Activated CD8-positive, alpha-beta memory T cell treated with anti-CD3 and anti-CD28 coated beads, Interleukin-2, amount 10 ng/mL, durations not matched to agents 7 days and 5 days (primary cell): Measurements from ENCODE around the gene CSF1R. TPM values are rescaled to one million over a fixed set of nuclear protein-coding genes. Genes with fewer than 3 reads are reported as not detected.
A peak's percentile ranks its signal among the peaks of the same experiment; 100 is the strongest.

ENCODE experiments used
- ATAC-seq: fragments of 150-1000 bp; cut with Tn5 transposase; one replicate; pipeline ENCODE4 v1.10.0; 2021; ENCODE audit warnings: moderate library complexity
- CTCF ChIA-PET: fragments of 350-600 bp; sonication (Branson Sonifier 250); formaldehyde crosslinking; loops from one replicate; lab custom pipeline; 2021; ENCODE audit warnings: antibody characterized with exemption; lab: Charles Lee
- DNase-seq: peaks from one replicate; pipeline ENCODE4 v3.0.0-alpha.2; 2020
- H3K27ac Mint-ChIP-seq: one replicate; pipeline ENCODE4 v1.8.0; 2021; ENCODE audit warnings: mild to moderate bottlenecking, mixed read lengths
- H3K27me3 Mint-ChIP-seq: one replicate; pipeline ENCODE4 v1.8.0; 2021; ENCODE audit warnings: mixed read lengths
- H3K36me3 Mint-ChIP-seq: one replicate; pipeline ENCODE4 v1.8.0; 2021; ENCODE audit warnings: mild to moderate bottlenecking, mixed read lengths
- H3K4me1 Mint-ChIP-seq: one replicate; pipeline ENCODE4 v1.8.0; 2021; ENCODE audit warnings: mixed read lengths
- H3K4me3 Mint-ChIP-seq: one replicate; pipeline ENCODE4 v1.8.0; 2021; ENCODE audit warnings: mild to moderate bottlenecking, moderate library complexity, mixed read lengths
- H3K9me3 Mint-ChIP-seq: one replicate; pipeline ENCODE4 v1.8.0; 2022; ENCODE audit warnings: low read depth, mixed read lengths
- total RNA-seq, 2 experiments: library from RNA; stranded (reverse); gene quantifications; one replicate each; pipeline ENCODE4 v1.2.3, GENCODE V29; 2021

CSF1R gene
- total RNA-seq = under 1 TPM in 1 of 2 experiments, not detected in 1; 0.26 TPM

DNA sequence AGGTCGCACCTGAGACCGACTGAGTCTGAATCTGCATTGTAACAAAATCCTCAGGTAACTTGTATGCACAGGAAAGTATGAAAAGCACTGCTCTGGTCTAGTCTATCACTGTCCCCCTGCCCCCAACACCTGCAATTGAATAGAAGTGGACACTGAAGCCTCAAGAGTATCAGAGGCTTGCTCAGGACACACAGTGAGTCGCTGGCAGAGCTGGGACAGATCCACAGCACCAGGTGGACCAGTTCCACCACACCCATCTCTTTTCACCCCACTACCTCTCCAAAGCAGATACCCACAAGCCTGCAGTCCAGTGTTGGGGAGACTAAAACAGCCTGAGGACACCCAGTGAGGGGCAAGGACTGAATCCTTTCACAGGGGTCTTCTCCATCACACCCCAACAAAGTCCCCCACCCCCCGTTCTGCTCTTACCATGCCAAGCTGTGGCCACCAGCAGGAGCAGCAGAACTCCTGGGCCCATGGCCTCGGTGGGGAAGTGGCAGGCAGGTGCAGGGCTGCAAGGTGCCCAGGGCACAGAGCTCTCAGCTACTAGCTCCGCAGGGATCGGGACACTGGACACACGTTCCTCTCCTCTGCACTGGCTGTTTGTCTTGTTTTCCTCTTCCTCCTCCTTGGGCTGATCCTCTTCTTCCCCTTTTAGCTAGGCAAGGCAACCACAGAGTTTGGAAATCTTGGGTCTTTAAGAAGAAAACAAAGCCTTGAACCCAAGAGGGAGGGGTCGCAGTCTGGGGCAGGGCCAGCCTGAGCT, at the start of gene CSF1R:
TSS of gene CSF1R (minus strand) at position 605 of the 766 bp plus-strand sequence. CDS start at position 478, 127 bp downstream.
- Mint-ChIP-seq H3K36me3 (no peaks in the 10 kb centered on the region), H3K27me3 (peaks cover 73% of the 10 kb centered on the region), H3K4me3 (no peak within 1 kb of the TSS), H3K27ac (no peak within 1 kb of the TSS), H3K4me1 (peaks cover 9% of the 10 kb centered on the region), H3K9me3 (no peaks in the 10 kb centered on the region)
- DNase-seq (no peak), ATAC-seq (no peak)
- CTCF ChIA-PET = no interaction called here

- no peak for ATAC-seq
- no peaks in the 10 kb centered on the region for H3K27me3 Mint-ChIP-seq
- no peak for DNase-seq
- no peaks in the 10 kb centered on the region for H3K9me3 Mint-ChIP-seq
- H3K4me1 Mint-ChIP-seq = peaks cover 6% of the 10 kb centered on the region
- CTCF ChIA-PET = interaction anchor here (0.5 to 11.3 kb wide), 7 partner anchors 11 to 261 kb away, joined by 3 to 85 read pairs (median 4); no protein-coding TSS in a partner anchor
- H3K4me3 Mint-ChIP-seq = no peak overlapping the region
- peaks cover 3% of the 10 kb centered on the region for H3K36me3 Mint-ChIP-seq
- no peak overlapping the region for H3K27ac Mint-ChIP-seq
These were observed 49.4 kb upstream of the CSF1R start for GRCh38 chr5:150135557-150136304.

GRCh38 chr5:150134198-150134588, 47.8 kb upstream of the CSF1R start:
- ATAC-seq = no peak
- no peak overlapping the region for H3K4me3 Mint-ChIP-seq

GRCh38 chr5:150133581-150134197, 47.3 kb upstream of the CSF1R start:
- no peak for DNase-seq
- Mint-ChIP-seq H3K27me3 (no peaks in the 10 kb centered on the region), H3K27ac (no peak overlapping the region), H3K4me1 (peaks cover 9% of the 10 kb centered on the region), H3K36me3 (peaks cover 9% of the 10 kb centered on the region), H3K4me3 (no peak overlapping the region), H3K9me3 (no peaks in the 10 kb centered on the region)
- CTCF ChIA-PET = interaction anchor here (0.8 to 11.3 kb wide), 5 partner anchors 8 to 89 kb away, joined by 3 to 85 read pairs (median 5); partner anchors contain the start of gene PDGFRB
- ATAC-seq = no peak

More at GRCh38 chr5:150134198-150134588, 47.8 kb upstream of the CSF1R start:
- Mint-ChIP-seq H3K36me3 (peaks cover 8% of the 10 kb centered on the region), H3K27me3 (no peaks in the 10 kb centered on the region), H3K4me1 (peaks cover 9% of the 10 kb centered on the region), H3K9me3 (no peaks in the 10 kb centered on the region), H3K27ac (no peak overlapping the region)
- CTCF ChIA-PET = interaction anchor here (0.8 to 11.3 kb wide), 6 partner anchors 9 to 216 kb away, joined by 3 to 85 read pairs (median 4); partner anchors contain the start of gene PDGFRB
- no peak for DNase-seq

DNA sequence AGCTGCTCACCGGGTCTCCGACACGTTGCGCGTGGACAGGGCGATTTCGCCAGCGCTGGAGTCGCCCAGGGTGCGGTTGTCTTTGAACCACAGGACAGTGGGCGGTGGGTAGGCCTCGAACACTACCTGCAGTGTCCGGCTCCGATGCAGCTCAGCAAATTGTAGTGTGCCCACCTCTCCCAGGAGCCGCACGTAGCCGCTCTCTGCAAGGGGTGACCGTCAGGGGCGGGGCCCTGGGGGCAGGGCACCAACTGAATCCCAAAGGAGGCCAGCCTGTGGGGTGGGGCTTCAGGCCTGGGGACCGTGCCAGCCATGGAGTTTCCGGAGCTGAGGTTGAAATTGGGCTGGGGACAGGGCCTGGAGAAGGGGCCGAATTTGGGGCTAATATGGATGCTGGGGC, 46.4 kb upstream of the CSF1R start:
- H3K36me3 Mint-ChIP-seq = peaks cover 11% of the 10 kb centered on the region
- no peaks in the 10 kb centered on the region for H3K27me3 Mint-ChIP-seq
- H3K4me3 Mint-ChIP-seq = no peak overlapping the region
- H3K27ac Mint-ChIP-seq = no peak overlapping the region
- no peak for ATAC-seq
- peaks cover 9% of the 10 kb centered on the region for H3K4me1 Mint-ChIP-seq
- H3K9me3 Mint-ChIP-seq = no peaks in the 10 kb centered on the region
- no peak for DNase-seq
- CTCF ChIA-PET = interaction anchor here (1.7 to 11.3 kb wide), 3 partner anchors 17 to 84 kb away, joined by 5 to 85 read pairs (median 20); partner anchors contain the start of gene PDGFRB

DNA sequence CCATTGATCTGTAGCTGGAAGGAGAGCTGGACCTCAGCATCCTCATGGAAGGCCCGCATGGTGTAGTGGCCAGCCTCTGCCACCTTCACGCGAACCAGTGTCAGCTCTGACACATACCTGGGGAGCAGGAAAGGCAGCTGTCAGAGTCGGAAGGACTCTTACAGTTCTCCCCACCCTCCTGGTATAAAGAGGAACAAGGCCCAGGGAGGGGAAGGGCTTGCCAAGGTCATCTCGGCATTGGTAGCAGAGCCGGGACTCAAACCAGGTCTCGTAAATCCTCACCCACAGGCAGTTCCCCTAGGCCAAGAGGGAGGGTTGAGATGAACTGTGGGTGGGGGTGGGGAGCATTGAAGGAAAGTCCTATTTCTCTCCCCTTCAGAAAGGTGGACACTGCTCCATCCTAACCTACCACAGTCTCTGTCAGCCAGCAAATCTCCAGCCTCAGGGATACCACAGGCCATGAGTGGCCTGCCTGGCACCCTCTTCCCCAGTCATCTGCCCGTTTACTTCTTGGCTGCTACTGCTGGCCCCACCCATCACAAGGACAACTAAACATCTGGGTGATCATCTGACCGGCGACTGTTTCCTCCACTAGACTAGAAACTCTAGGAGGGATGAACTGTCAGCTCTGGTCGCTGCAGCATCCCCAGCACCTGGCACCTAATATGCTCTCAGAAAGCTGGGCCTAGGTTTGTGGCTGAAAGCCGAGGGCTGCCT, 45.8 kb upstream of the CSF1R start:
- Mint-ChIP-seq H3K9me3 (no peaks in the 10 kb centered on the region), H3K36me3 (peaks cover 11% of the 10 kb centered on the region), H3K4me1 (peaks cover 9% of the 10 kb centered on the region), H3K27ac (no peak overlapping the region), H3K4me3 (no peak overlapping the region), H3K27me3 (no peaks in the 10 kb centered on the region)
- ATAC-seq (no peak), DNase-seq (no peak)
- CTCF ChIA-PET = interaction anchor here (1.7 to 11.3 kb wide), 5 partner anchors 17 to 219 kb away, joined by 5 to 85 read pairs (median 20); partner anchors contain the start of gene PDGFRB

- ATAC-seq (no peak), DNase-seq (no peak)
- CTCF ChIA-PET = interaction anchor here (1.0 to 11.3 kb wide), 9 partner anchors 12 to 219 kb away, joined by 3 to 85 read pairs (median 11); partner anchors contain the start of gene PDGFRB
- Mint-ChIP-seq H3K4me3 (no peak overlapping the region), H3K4me1 (peaks cover 9% of the 10 kb centered on the region), H3K36me3 (peaks cover 11% of the 10 kb centered on the region), H3K27me3 (no peaks in the 10 kb centered on the region), H3K27ac (no peak overlapping the region), H3K9me3 (no peaks in the 10 kb centered on the region)
These were observed 45.1 kb upstream of the CSF1R start for GRCh38 chr5:150131461-150131860.

- H3K9me3 Mint-ChIP-seq = no peaks in the 10 kb centered on the region
- H3K36me3 Mint-ChIP-seq = peaks cover 15% of the 10 kb centered on the region
- peak overlapping the region; percentile 14 for H3K27ac Mint-ChIP-seq
- peaks cover 9% of the 10 kb centered on the region for H3K4me1 Mint-ChIP-seq
- DNase-seq (no peak), ATAC-seq (no peak)
- no peaks in the 10 kb centered on the region for H3K27me3 Mint-ChIP-seq
- H3K4me3 Mint-ChIP-seq = no peak overlapping the region
- CTCF ChIA-PET = interaction anchor here (0.8 to 11.3 kb wide), 18 partner anchors 11 to 306 kb away, joined by 3 to 85 read pairs (median 5); partner anchors contain the start of gene PDGFRB
These were observed 44.2 kb upstream of the CSF1R start for GRCh38 chr5:150130493-150130922.

GRCh38 chr5:150129813-150130492, 43.6 kb upstream of the CSF1R start:
- H3K27me3 Mint-ChIP-seq = no peaks in the 10 kb centered on the region

DNA sequence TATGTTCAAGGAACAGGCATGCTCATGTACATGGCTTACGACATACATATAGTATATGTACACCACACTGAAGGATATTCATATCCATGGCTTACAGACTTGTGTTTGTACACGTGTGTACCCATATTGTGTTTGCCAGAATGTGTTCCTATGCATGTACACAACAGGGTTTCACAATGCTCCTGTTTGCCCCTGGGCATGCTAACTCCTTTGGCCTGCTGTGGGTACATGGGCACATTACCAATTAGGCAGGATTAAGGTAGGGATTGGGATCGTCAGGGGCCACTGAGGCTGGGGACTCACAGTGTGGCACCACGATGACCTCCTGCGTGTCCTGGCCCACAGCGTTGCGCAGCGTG, 43.1 kb upstream of the CSF1R start:
- ATAC-seq = no peak
- Mint-ChIP-seq H3K27ac (no peak overlapping the region), H3K36me3 (peaks cover 15% of the 10 kb centered on the region), H3K4me3 (no peak overlapping the region), H3K27me3 (no peaks in the 10 kb centered on the region), H3K9me3 (no peaks in the 10 kb centered on the region), H3K4me1 (peaks cover 9% of the 10 kb centered on the region)
- CTCF ChIA-PET = interaction anchor here (0.8 to 11.3 kb wide), 14 partner anchors 10 to 307 kb away, joined by 3 to 85 read pairs (median 6); partner anchors contain the start of gene PDGFRB
- DNase-seq = no peak

More at GRCh38 chr5:150129813-150130492, 43.6 kb upstream of the CSF1R start:
- H3K9me3 Mint-ChIP-seq = no peaks in the 10 kb centered on the region
- no peak overlapping the region for H3K4me3 Mint-ChIP-seq
- peaks cover 16% of the 10 kb centered on the region for H3K36me3 Mint-ChIP-seq
- peaks cover 9% of the 10 kb centered on the region for H3K4me1 Mint-ChIP-seq
- peak; percentile 71 for DNase-seq
- H3K27ac Mint-ChIP-seq = no peak overlapping the region
- peak; percentile 79 for ATAC-seq
- CTCF ChIA-PET = interaction anchor here (0.8 to 11.3 kb wide), 21 partner anchors 11 to 306 kb away, joined by 3 to 85 read pairs (median 5); partner anchors contain the start of gene PDGFRB

DNA sequence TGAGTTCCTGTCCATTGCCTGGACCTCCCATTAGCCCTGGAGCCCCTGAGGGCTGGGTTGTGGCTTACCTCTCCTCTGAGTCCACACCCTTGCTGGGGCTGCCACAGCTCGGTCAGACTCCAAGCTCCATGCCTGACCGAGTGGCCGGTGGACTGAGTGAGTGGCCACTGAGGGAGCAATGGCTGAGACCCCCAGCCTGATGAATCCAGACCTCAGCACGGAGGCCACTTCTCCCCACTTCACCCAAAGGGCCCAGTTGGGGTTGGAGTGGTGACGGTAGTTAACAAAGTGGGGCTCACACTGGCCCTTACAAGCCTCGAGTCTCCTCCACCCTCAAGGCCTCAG, 40.5 kb upstream of the CSF1R start:
- ATAC-seq = no peak
- CTCF ChIA-PET = interaction anchor here (1.2 to 11.3 kb wide), 2 partner anchors 11 to 90 kb away, joined by 3 to 85 read pairs; no protein-coding TSS in a partner anchor

More for the DNA sequence above, 40.5 kb upstream of the CSF1R start:
- H3K9me3 Mint-ChIP-seq = no peaks in the 10 kb centered on the region
- H3K4me1 Mint-ChIP-seq = peaks cover 12% of the 10 kb centered on the region
- no peaks in the 10 kb centered on the region for H3K27me3 Mint-ChIP-seq
- no peak for DNase-seq
- H3K4me3 Mint-ChIP-seq = no peak overlapping the region
- no peak overlapping the region for H3K27ac Mint-ChIP-seq
- peaks cover 17% of the 10 kb centered on the region for H3K36me3 Mint-ChIP-seq
